Suprapubic skin (tissue), 4 donors: ENCODE measurements around the gene MYCT1. TPM values are rescaled to one million over a fixed set of nuclear protein-coding genes. Genes with fewer than 3 reads are reported as not detected.

Source experiments
- DNase-seq, 2 donors: peaks; one replicate each; pipeline ENCODE4 v3.0.0-alpha.2; 2019; ENCODE audit warnings: low spot score in 2 of 2
- H3K27ac ChIP-seq: fragments of 200-600 bp; sonication (generic); one replicate; pipeline ENCODE4 v1.5.1; 2019
- H3K27me3 ChIP-seq: fragments of 200-600 bp; sonication (generic); one replicate; pipeline ENCODE4 v1.5.1; 2019
- H3K36me3 ChIP-seq: fragments of 200-600 bp; sonication (generic); one replicate; pipeline ENCODE4 v1.5.1; 2019
- H3K4me1 ChIP-seq: fragments of 200-600 bp; sonication (generic); one replicate; pipeline ENCODE4 v1.5.1; 2019
- H3K4me3 ChIP-seq: fragments of 200-600 bp; sonication (generic); one replicate; pipeline ENCODE4 v1.5.1; 2019; ENCODE audit warnings: mild to moderate bottlenecking
- H3K9me3 ChIP-seq: fragments of 200-600 bp; sonication (generic); one replicate; pipeline ENCODE4 v1.5.1; 2019
- EP300 ChIP-seq: sonication (generic); formaldehyde crosslinking; IDR thresholded peaks from one replicate; pipeline ENCODE4 v1.6.1; 2017; ENCODE audit warnings: antibody characterized with exemption
- POLR2A ChIP-seq, 2 donors: fragments of 450-650 bp; IDR thresholded peaks; one replicate each; pipeline ENCODE4 v1.6.1; 2017; ENCODE audit warnings: antibody characterized with exemption in 2 of 2, mild to moderate bottlenecking in 2 of 2, moderate library complexity in 2 of 2
- POLR2AphosphoS5 ChIP-seq, 3 donors: sonication (generic); formaldehyde crosslinking; IDR thresholded peaks; one replicate each; pipeline ENCODE4 v1.6.1; 2017; ENCODE audit warnings: antibody characterized with exemption in 3 of 3
- WGBS: methylation state at CpG from one replicate; pipeline ENCODE4 v1.1.5; 2018; 5-methylcytosine and 5-hydroxymethylcytosine counted together
- total RNA-seq, 4 donors: library from RNA; depleted of rRNA; stranded (reverse); fragments of >200 nt; gene quantifications; one replicate each; pipeline ENCODE4 v1.1.0, GENCODE V29; 2016
- TF ChIP-seq, protein P1 (sequence below), 2 donors: fragments of 200-600 bp in 1 of 2; fragments of 450-650 bp in 1 of 2; sonication (generic) in 1 of 2; IDR thresholded peaks; one replicate each; pipeline ENCODE4 v1.5.1; 2016 to 2019; ENCODE audit warnings: antibody characterized with exemption in 2 of 2, mild to moderate bottlenecking in 1 of 2, moderate library complexity in 1 of 2

The MYCT1 gene, protein sequence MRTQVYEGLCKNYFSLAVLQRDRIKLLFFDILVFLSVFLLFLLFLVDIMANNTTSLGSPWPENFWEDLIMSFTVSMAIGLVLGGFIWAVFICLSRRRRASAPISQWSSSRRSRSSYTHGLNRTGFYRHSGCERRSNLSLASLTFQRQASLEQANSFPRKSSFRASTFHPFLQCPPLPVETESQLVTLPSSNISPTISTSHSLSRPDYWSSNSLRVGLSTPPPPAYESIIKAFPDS
- 1 to 10 TPM; 2.0 to 5.8 (median 3.4) TPM for total RNA-seq

DNA sequence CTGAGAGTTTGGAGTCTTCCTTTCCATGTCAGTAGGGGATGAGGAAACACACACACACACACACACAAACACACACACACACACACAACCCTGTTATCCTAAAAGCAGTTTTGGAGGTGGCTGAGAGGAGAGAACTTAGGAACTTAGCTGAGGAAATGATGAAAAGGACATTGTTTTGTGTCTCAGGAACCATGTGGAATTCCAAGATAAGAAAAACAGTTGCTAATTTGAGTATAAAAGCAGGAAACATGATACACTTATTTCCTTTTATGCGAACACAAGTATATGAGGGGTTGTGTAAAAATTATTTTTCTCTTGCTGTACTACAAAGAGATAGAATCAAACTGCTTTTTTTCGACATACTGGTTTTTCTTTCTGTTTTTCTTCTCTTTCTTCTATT is at the start of gene MYCT1:
Gene MYCT1 (plus strand): TSS at position 264 of the 400 bp plus-strand sequence. CDS start 6 bp downstream, at position 270.
- H3K27me3 ChIP-seq, result peaks cover 3% of the 10 kb centered on the region
- TF ChIP-seq, protein P1, sequence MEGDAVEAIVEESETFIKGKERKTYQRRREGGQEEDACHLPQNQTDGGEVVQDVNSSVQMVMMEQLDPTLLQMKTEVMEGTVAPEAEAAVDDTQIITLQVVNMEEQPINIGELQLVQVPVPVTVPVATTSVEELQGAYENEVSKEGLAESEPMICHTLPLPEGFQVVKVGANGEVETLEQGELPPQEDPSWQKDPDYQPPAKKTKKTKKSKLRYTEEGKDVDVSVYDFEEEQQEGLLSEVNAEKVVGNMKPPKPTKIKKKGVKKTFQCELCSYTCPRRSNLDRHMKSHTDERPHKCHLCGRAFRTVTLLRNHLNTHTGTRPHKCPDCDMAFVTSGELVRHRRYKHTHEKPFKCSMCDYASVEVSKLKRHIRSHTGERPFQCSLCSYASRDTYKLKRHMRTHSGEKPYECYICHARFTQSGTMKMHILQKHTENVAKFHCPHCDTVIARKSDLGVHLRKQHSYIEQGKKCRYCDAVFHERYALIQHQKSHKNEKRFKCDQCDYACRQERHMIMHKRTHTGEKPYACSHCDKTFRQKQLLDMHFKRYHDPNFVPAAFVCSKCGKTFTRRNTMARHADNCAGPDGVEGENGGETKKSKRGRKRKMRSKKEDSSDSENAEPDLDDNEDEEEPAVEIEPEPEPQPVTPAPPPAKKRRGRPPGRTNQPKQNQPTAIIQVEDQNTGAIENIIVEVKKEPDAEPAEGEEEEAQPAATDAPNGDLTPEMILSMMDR (IDR thresholded peaks at IDR 0.05), result no peak
- TF ChIP-seq POLR2A (IDR thresholded peaks at IDR 0.05), result no peak
- TF ChIP-seq EP300, result no peak
- H3K27ac ChIP-seq, result no peak within 1 kb of the TSS
- peak within 1 kb of the TSS; percentile 11 for H3K4me3 ChIP-seq
- 69% methylated on average over 2 of the region's 2 CpGs for WGBS
- no peaks in the 10 kb centered on the region for H3K9me3 ChIP-seq
- no peaks in the 10 kb centered on the region for H3K4me1 ChIP-seq
- no peaks in the 10 kb centered on the region for H3K36me3 ChIP-seq
- no peak for DNase-seq

DNA sequence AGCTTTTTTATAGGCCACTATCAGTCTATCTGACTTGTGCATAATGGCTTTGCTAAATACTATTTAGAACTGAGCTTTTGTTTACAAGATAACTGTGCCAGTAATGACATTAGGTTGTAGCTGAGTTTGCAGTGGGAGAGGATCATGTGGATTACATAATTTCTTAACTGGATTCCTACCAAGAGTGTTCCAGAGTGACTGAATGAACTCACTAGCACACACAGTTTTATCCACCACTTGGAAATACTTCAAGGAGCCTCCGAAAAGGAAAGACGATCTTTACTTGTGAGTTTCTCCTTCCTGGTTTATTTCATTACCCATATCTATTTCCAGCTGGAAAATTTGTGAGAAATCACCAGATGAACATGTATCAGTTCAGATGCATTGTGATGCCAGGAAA is 49.6 kb upstream of the MYCT1 start:
- WGBS, result 56% methylated on average over 2 of the region's 2 CpGs

DNA sequence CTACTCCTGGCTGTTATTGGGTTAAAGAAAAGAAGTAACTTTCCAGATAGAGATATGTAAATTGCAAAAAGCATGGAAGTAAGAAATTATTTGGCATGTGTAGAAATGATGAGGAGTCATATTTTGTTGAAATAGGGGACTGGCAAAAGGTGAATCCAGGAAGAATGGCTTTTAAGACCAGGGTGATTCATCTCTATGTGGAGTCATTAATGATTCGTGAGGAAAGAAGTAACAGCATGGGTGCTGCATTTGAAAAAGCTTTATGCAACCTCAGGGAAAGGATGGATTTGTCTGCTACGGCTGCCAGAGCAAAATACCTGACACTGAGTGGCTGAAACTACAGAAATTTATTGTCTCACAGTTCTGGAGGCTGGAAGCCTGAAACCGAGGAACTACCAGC is 45.7 kb upstream of the MYCT1 start:
- 66% methylated on average over 3 of the region's 3 CpGs for WGBS

More for the DNA sequence above, 49.6 kb upstream of the MYCT1 start:
- no peak for TF ChIP-seq POLR2AphosphoS5 (IDR thresholded peaks at IDR 0.05)
- TF ChIP-seq POLR2A (IDR thresholded peaks at IDR 0.05), result no peak
- TF ChIP-seq EP300, result no peak
- TF ChIP-seq, protein P1 (IDR thresholded peaks at IDR 0.05), result no peak
- no peak for DNase-seq
- Histone ChIP-seq H3K9me3 (no peaks in the 10 kb centered on the region), H3K4me3 (no peak overlapping the region), H3K27me3 (no peaks in the 10 kb centered on the region), H3K4me1 (no peaks in the 10 kb centered on the region), H3K36me3 (no peaks in the 10 kb centered on the region), H3K27ac (no peak overlapping the region)

DNA sequence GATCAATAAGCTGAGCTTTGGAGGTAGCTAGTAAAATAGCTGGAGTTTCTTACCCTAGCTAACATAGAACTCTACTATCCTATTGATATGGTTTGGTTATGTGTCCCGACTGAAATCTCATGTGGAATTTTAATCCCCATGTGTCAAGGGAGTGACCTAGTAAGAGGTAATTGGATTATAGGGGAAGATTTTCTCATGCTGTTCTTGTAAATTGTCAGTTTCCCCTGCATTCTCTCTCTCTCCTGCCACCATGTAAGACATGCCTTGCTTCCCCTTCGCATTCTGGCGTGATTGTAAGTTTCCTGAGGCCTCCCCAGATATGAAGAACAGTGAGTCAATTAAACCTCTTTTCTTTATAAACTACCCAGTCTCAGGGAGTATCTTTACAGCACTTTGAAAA is 35.9 kb upstream of the MYCT1 start:
- H3K4me1 ChIP-seq, result no peaks in the 10 kb centered on the region
- H3K4me3 ChIP-seq, result no peak overlapping the region
- no peaks in the 10 kb centered on the region for H3K27me3 ChIP-seq
- no peaks in the 10 kb centered on the region for H3K9me3 ChIP-seq
- H3K36me3 ChIP-seq, result no peaks in the 10 kb centered on the region
- TF ChIP-seq POLR2AphosphoS5 (IDR thresholded peaks at IDR 0.05) (no peak), POLR2A (IDR thresholded peaks at IDR 0.05) (no peak), EP300 (no peak)
- TF ChIP-seq, protein P1 (IDR thresholded peaks at IDR 0.05), result no peak
- no peak overlapping the region for H3K27ac ChIP-seq
- WGBS, result 94% methylated on average over 3 of the region's 3 CpGs
- DNase-seq, result no peak

More for the DNA sequence above, 45.7 kb upstream of the MYCT1 start:
- Histone ChIP-seq H3K4me3 (no peak overlapping the region), H3K9me3 (no peaks in the 10 kb centered on the region), H3K27me3 (no peaks in the 10 kb centered on the region), H3K27ac (no peak overlapping the region), H3K4me1 (no peaks in the 10 kb centered on the region), H3K36me3 (no peaks in the 10 kb centered on the region)
- DNase-seq, result no peak
- TF ChIP-seq EP300 (no peak), POLR2AphosphoS5 (IDR thresholded peaks at IDR 0.05) (no peak), POLR2A (IDR thresholded peaks at IDR 0.05) (no peak)
- TF ChIP-seq, protein P1 (IDR thresholded peaks at IDR 0.05), result no peak

DNA sequence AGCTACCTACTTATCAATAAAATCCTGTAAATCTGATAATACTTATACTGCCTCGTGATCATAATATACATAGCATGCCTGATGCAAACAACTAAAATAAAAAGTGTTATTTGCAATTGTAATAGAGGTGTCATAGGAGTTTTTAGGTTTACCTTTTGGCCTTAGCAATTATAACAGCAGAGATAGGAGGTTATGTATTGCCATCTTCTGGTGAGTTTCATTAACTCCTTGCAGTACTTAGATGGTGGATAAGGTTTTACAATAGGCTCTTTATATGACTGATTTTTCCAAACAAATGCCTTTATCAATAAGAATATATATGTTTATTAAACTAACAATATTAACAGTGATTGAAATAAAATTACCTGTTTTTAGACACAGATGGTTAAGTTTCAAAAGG is 27.8 kb upstream of the MYCT1 start:
- WGBS, result 35% methylated on average over 1 of the region's 1 CpG

More for the DNA sequence above, 27.8 kb upstream of the MYCT1 start:
- no peak for DNase-seq
- Histone ChIP-seq H3K9me3 (no peaks in the 10 kb centered on the region), H3K4me3 (no peak overlapping the region), H3K4me1 (no peaks in the 10 kb centered on the region), H3K27me3 (no peaks in the 10 kb centered on the region), H3K36me3 (no peaks in the 10 kb centered on the region), H3K27ac (no peak overlapping the region)
- TF ChIP-seq POLR2A (IDR thresholded peaks at IDR 0.05), result no peak
- TF ChIP-seq EP300, result no peak
- TF ChIP-seq, protein P1 (IDR thresholded peaks at IDR 0.05), result no peak
- no peak for TF ChIP-seq POLR2AphosphoS5 (IDR thresholded peaks at IDR 0.05)
